CD4-positive, alpha-beta T cell (primary cell): Measurements from ENCODE around the gene ARHGAP15. TPM values are rescaled to one million over a fixed set of nuclear protein-coding genes. Genes with fewer than 3 reads are reported as not detected.

ENCODE experiments used
- ATAC-seq: fragments of 200-7000 bp; cut with Tn5 transposase; one replicate; pipeline ENCODE4 v1.10.0; 2022; ENCODE audit warnings: mild to moderate bottlenecking; ENCODE audit not compliant: poor library complexity
- CTCF ChIA-PET: fragments of 350-600 bp; sonication (Branson Sonifier 250); formaldehyde crosslinking; loops from one replicate; lab custom pipeline; 2021; ENCODE audit warnings: antibody characterized with exemption, inconsistent platforms; lab: Charles Lee
- POLR2A ChIA-PET: fragments of 350-600 bp; sonication (Branson Sonifier 250); formaldehyde crosslinking; loops from one replicate; lab custom pipeline; 2021; ENCODE audit warnings: antibody characterized with exemption, inconsistent platforms; lab: Charles Lee
- DNase-seq, 14 experiments: peaks; one replicate each; pipeline ENCODE4 v3.0.0-alpha.2; 2013 to 2020; ENCODE audit warnings: mixed read lengths in 2 of 14
- H3K27ac ChIP-seq, 2 donors: one replicate each; pipeline versions ENCODE4 v1.5.1 to v1.7.0; 2013; ENCODE audit warnings: low read length in 2 of 2, low read depth in 1 of 2, mild to moderate bottlenecking in 1 of 2
- H3K27me3 ChIP-seq, 2 experiments: 1 replicate in 1 of 2; 2 replicates in 1 of 2; pipeline versions ENCODE4 v1.6.1 to v1.7.0; 2013; ENCODE audit warnings: low read length in 2 of 2, control low read depth in 1 of 2, mild to moderate bottlenecking in 1 of 2, moderate library complexity in 1 of 2; ENCODE audit not compliant: insufficient read depth in 2 of 2, control insufficient read depth in 1 of 2
- H3K36me3 ChIP-seq: one replicate; pipeline ENCODE4 v1.6.1; 2013; ENCODE audit warnings: low read length, control low read depth; ENCODE audit not compliant: insufficient read depth
- H3K4me1 ChIP-seq: one replicate; pipeline ENCODE4 v1.6.1; 2013; ENCODE audit warnings: low read length, control low read depth; ENCODE audit not compliant: insufficient read depth
- H3K4me3 ChIP-seq: one replicate; pipeline ENCODE4 v1.5.1; 2013; ENCODE audit warnings: mild to moderate bottlenecking, low read length, moderate library complexity
- H3K9me3 ChIP-seq, 2 experiments: 1 replicate in 1 of 2; 2 replicates in 1 of 2; pipeline versions ENCODE4 v1.6.1 to v1.7.0; 2013; ENCODE audit warnings: low read length in 2 of 2, mild to moderate bottlenecking in 2 of 2, control low read depth in 1 of 2, moderate library complexity in 1 of 2; ENCODE audit not compliant: control insufficient read depth in 1 of 2, insufficient read depth in 1 of 2
- H3K27ac Mint-ChIP-seq: one replicate; pipeline ENCODE4 v1.8.0; 2020; ENCODE audit warnings: mixed read lengths
- H3K27me3 Mint-ChIP-seq: one replicate; pipeline ENCODE4 v1.8.0; 2021; ENCODE audit warnings: mixed read lengths
- H3K36me3 Mint-ChIP-seq: one replicate; pipeline ENCODE4 v1.8.0; 2021; ENCODE audit warnings: low read depth, mixed read lengths
- H3K4me1 Mint-ChIP-seq: one replicate; pipeline ENCODE4 v1.8.0; 2021; ENCODE audit warnings: low read depth, mixed read lengths
- H3K4me3 Mint-ChIP-seq: one replicate; pipeline ENCODE4 v1.8.0; 2020; ENCODE audit warnings: mild to moderate bottlenecking, mixed read lengths
- H3K9me3 Mint-ChIP-seq: one replicate; pipeline ENCODE4 v1.8.0; 2020; ENCODE audit warnings: mixed read lengths
- CTCF ChIP-seq: fragments of 200-600 bp; IDR thresholded peaks from one replicate; pipeline ENCODE4 v1.8.0; 2022; ENCODE audit warnings: antibody characterized with exemption, mild to moderate bottlenecking
- intact Hi-C, 2 experiments: fragments of 100-400 bp; cut with DNase I in 1 of 2; cut with micrococcal nuclease in 1 of 2; formaldehyde crosslinking; loops; one replicate each; pipeline versions ENCODE4 v1.15.1 to v1.9.0; 2023 to 2025; cut with DNase I, micrococcal nuclease
- total RNA-seq, 174 experiments: library from RNA in 2 of 174; stranded (reverse) in 2 of 174; gene quantifications; one replicate each; pipeline ENCODE4 v1.2.3 and lab custom pipeline; 2021 to 2026

The ARHGAP15 gene
- total RNA-seq, 2 experiments from 2014 or later, result 158 to 165 TPM

GRCh38 chr2:143123911-143124310 lies 5.3 kb upstream of the ARHGAP15 start:
- no peak for ATAC-seq
- no peak overlapping the region for H3K4me3 ChIP-seq
- ChIA-PET POLR2A (interaction anchor here (0.7 to 0.9 kb wide), 3 partner anchors 9 to 133 kb away, joined by 3 to 5 read pairs (median 3); no protein-coding TSS in a partner anchor), CTCF (interaction anchor here (5.5 kb wide), 1 partner anchor 12 kb away, joined by 27 read pairs; no protein-coding TSS in a partner anchor)
- Mint-ChIP-seq H3K4me1 (peaks cover 16% of the 10 kb centered on the region), H3K27me3 (no peaks in the 10 kb centered on the region), H3K36me3 (no peaks in the 10 kb centered on the region), H3K27ac (no peak overlapping the region), H3K4me3 (no peak overlapping the region), H3K9me3 (no peaks in the 10 kb centered on the region)
- peaks cover 52% of the 10 kb centered on the region for H3K4me1 ChIP-seq
- H3K9me3 ChIP-seq, result no peaks in the 10 kb centered on the region
- peak in 1 of 14 experiments; percentile 22 for DNase-seq
- intact Hi-C loops, result no loop called here
- no peaks in the 10 kb centered on the region for H3K36me3 ChIP-seq
- TF ChIP-seq CTCF, result no peak
- H3K27me3 ChIP-seq, result no peaks in the 10 kb centered on the region
- peak overlapping the region in 1 of 2 donors; percentile 17 for H3K27ac ChIP-seq

GRCh38 chr2:143124445-143124844 lies 4.8 kb upstream of the ARHGAP15 start:
- Mint-ChIP-seq H3K36me3 (no peaks in the 10 kb centered on the region), H3K27ac (no peak overlapping the region), H3K4me3 (peak overlapping the region; percentile 65), H3K4me1 (peaks cover 15% of the 10 kb centered on the region), H3K9me3 (no peaks in the 10 kb centered on the region), H3K27me3 (no peaks in the 10 kb centered on the region)
- CTCF ChIA-PET, result interaction anchor here (2.8 to 5.5 kb wide), 2 partner anchors 13 to 90 kb away, joined by 8 to 27 read pairs; no protein-coding TSS in a partner anchor
- Histone ChIP-seq H3K27me3 (no peaks in the 10 kb centered on the region), H3K4me1 (peaks cover 52% of the 10 kb centered on the region), H3K36me3 (no peaks in the 10 kb centered on the region), H3K9me3 (no peaks in the 10 kb centered on the region), H3K4me3 (no peak overlapping the region), H3K27ac (peak overlapping the region in 1 of 2 donors; percentile 39)
- no peak for ATAC-seq
- no peak for DNase-seq
- POLR2A ChIA-PET, result interaction anchor here (0.9 to 1.2 kb wide), 2 partner anchors 11 to 134 kb away, joined by 5 read pairs; no protein-coding TSS in a partner anchor
- TF ChIP-seq CTCF, result no peak
- intact Hi-C loops, result no loop called here

- Histone ChIP-seq H3K4me3 (no peak overlapping the region), H3K4me1 (peaks cover 52% of the 10 kb centered on the region), H3K9me3 (no peaks in the 10 kb centered on the region), H3K27ac (peak overlapping the region in 1 of 2 donors; percentile 39), H3K36me3 (no peaks in the 10 kb centered on the region), H3K27me3 (no peaks in the 10 kb centered on the region)
- ATAC-seq (no peak), DNase-seq (no peak)
- no peak for TF ChIP-seq CTCF
- intact Hi-C loops, result loop anchor here in 1 of 2 experiments (5.0 kb wide), 1 partner anchor 132 kb away; no protein-coding TSS in a partner anchor
- no peaks in the 10 kb centered on the region for H3K9me3 Mint-ChIP-seq
- H3K27me3 Mint-ChIP-seq, result no peaks in the 10 kb centered on the region
- POLR2A ChIA-PET, result interaction anchor here (0.8 to 8.9 kb wide), 5 partner anchors 13 to 136 kb away, joined by 3 to 99 read pairs (median 6); no protein-coding TSS in a partner anchor
- CTCF ChIA-PET, result interaction anchor here (0.9 to 5.5 kb wide), 5 partner anchors 14 to 127 kb away, joined by 3 to 27 read pairs (median 8); no protein-coding TSS in a partner anchor
- peak overlapping the region; percentile 65 for H3K4me3 Mint-ChIP-seq
- H3K36me3 Mint-ChIP-seq, result peaks cover 3% of the 10 kb centered on the region
- peaks cover 19% of the 10 kb centered on the region for H3K4me1 Mint-ChIP-seq
- H3K27ac Mint-ChIP-seq, result no peak overlapping the region
Measured at GRCh38 chr2:143125717-143126116, 3.5 kb upstream of the ARHGAP15 start.
